Lower leg skin (tissue), 4 donors: ENCODE results near the gene TMED9. TPM values are rescaled to one million over a fixed set of nuclear protein-coding genes. Genes with fewer than 3 reads are reported as not detected.

Experiments used
- DNase-seq, 2 donors: peaks; one replicate each; pipeline ENCODE4 v3.0.0-alpha.2; 2019; ENCODE audit warnings: low spot score in 2 of 2
- H3K4me3 ChIP-seq: fragments of 200-600 bp; sonication (generic); 2 replicates; pipeline ENCODE4 v1.5.1; 2017; ENCODE audit warnings: mild to moderate bottlenecking, low read depth; ENCODE audit not compliant: poor library complexity, severe bottlenecking
- POLR2A ChIP-seq, 2 donors: fragments of 450-650 bp; IDR thresholded peaks; one replicate each; pipeline ENCODE4 v1.6.1; 2016 to 2017; ENCODE audit warnings: antibody characterized with exemption in 2 of 2, mild to moderate bottlenecking in 1 of 2, moderate library complexity in 1 of 2
- WGBS, 2 donors: methylation state at CpG; one replicate each; pipeline ENCODE4 v1.1.5; 2018; 5-methylcytosine and 5-hydroxymethylcytosine counted together
- intact Hi-C: fragments of 100-400 bp; cut with DNase I; formaldehyde crosslinking; loops from one replicate; pipeline ENCODE4 v1.15.0; 2023; ENCODE audit warnings: low total_unique reads
- total RNA-seq, 4 donors: library from RNA; depleted of rRNA; stranded (reverse); fragments of >200 nt; gene quantifications; one replicate each; pipeline ENCODE4 v1.1.0, GENCODE V29; 2016
- TF ChIP-seq, protein P1 (sequence below), 3 donors: fragments of 450-650 bp; IDR thresholded peaks; one replicate each; pipeline ENCODE4 v1.5.1; 2016; ENCODE audit warnings: antibody characterized with exemption in 3 of 3, mild to moderate bottlenecking in 3 of 3, moderate library complexity in 2 of 3

Gene TMED9
- total RNA-seq, 4 donors from 2014 or later = 70.4 to 95.7 (median 80.4) TPM

DNA sequence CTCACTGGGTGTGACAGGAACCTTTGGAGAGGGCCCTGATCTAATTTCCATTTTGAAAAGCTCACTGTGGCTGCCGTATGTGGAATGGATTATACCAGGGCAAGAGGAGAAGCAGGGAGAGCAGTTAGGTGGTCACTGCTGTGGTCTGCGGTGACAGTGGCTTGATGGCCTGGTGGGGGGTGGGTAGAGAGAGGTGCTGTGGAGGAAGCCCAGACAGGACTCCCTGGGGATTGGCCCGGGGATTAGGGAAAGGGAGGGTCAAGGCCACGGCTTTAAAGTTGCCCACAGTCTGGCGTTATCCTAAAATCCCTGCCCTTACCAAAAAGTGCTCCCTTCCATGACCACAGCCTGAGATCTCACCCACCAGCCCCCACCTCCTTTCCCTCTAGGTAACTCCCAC is 12.7 kb downstream of the TMED9 start:
- 80 to 81% methylated on average over 5 of the region's 5 CpGs for WGBS, 2 donors
- TF ChIP-seq, protein P1, sequence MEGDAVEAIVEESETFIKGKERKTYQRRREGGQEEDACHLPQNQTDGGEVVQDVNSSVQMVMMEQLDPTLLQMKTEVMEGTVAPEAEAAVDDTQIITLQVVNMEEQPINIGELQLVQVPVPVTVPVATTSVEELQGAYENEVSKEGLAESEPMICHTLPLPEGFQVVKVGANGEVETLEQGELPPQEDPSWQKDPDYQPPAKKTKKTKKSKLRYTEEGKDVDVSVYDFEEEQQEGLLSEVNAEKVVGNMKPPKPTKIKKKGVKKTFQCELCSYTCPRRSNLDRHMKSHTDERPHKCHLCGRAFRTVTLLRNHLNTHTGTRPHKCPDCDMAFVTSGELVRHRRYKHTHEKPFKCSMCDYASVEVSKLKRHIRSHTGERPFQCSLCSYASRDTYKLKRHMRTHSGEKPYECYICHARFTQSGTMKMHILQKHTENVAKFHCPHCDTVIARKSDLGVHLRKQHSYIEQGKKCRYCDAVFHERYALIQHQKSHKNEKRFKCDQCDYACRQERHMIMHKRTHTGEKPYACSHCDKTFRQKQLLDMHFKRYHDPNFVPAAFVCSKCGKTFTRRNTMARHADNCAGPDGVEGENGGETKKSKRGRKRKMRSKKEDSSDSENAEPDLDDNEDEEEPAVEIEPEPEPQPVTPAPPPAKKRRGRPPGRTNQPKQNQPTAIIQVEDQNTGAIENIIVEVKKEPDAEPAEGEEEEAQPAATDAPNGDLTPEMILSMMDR (IDR thresholded peaks at IDR 0.05) = no peak
- no peak for TF ChIP-seq POLR2A (IDR thresholded peaks at IDR 0.05)
- intact Hi-C loops = no loop called here
- H3K4me3 ChIP-seq = no peak overlapping the region
- no peak for DNase-seq

DNA sequence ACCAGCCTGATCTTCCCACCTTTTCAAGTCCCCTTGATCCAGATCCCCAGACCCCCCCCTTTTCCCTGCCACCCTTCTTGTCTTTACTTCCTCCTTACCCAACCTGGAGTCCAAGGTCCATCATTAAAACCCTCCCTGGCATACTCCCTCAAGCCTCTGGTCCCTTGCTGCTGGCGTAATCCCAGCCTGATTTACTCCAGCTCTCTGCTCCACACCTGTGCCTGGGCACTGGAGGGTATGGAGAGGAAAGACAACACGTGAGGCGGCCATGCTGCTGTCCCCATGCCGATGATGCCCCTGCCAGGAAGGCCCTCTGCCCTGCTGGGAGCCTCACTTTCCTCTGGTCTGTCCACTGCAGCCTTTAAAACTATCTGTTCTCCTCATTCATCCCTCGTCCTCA is 13.1 kb downstream of the TMED9 start:
- intact Hi-C loops = no loop called here
- no peak overlapping the region for H3K4me3 ChIP-seq
- whole genome bisulfite sequencing, 2 donors = 84 to 90% methylated on average over 5 of the region's 5 CpGs
- DNase-seq = no peak
- no peak for TF ChIP-seq POLR2A (IDR thresholded peaks at IDR 0.05)
- TF ChIP-seq, protein P1 (IDR thresholded peaks at IDR 0.05) = no peak

DNA sequence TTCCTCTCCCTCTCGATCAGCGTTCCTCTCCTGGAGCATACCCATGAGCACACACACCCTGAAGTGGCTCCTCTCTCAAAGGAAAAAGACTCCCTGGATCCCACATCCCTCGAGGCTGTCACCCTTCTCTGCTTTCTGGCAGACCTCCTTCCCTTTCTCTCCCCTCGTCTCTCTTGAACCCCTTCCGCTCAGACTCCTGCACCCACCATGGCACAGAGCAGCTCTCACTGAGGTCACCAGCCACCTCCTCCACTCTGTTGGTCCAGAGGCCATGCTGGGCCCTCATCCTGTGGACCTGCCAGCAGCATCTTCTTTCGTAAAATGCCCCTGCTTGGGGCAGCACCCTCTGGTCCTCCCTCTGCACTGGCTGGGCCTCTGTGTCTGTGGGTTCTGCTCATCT is 13.7 kb downstream of the TMED9 start:
- no peak for DNase-seq
- H3K4me3 ChIP-seq = no peak overlapping the region
- intact Hi-C loops = no loop called here
- no peak for TF ChIP-seq POLR2A (IDR thresholded peaks at IDR 0.05)
- TF ChIP-seq, protein P1 (IDR thresholded peaks at IDR 0.05) = no peak
- 85 to 89% methylated on average over 6 of the region's 6 CpGs for WGBS, 2 donors

DNA sequence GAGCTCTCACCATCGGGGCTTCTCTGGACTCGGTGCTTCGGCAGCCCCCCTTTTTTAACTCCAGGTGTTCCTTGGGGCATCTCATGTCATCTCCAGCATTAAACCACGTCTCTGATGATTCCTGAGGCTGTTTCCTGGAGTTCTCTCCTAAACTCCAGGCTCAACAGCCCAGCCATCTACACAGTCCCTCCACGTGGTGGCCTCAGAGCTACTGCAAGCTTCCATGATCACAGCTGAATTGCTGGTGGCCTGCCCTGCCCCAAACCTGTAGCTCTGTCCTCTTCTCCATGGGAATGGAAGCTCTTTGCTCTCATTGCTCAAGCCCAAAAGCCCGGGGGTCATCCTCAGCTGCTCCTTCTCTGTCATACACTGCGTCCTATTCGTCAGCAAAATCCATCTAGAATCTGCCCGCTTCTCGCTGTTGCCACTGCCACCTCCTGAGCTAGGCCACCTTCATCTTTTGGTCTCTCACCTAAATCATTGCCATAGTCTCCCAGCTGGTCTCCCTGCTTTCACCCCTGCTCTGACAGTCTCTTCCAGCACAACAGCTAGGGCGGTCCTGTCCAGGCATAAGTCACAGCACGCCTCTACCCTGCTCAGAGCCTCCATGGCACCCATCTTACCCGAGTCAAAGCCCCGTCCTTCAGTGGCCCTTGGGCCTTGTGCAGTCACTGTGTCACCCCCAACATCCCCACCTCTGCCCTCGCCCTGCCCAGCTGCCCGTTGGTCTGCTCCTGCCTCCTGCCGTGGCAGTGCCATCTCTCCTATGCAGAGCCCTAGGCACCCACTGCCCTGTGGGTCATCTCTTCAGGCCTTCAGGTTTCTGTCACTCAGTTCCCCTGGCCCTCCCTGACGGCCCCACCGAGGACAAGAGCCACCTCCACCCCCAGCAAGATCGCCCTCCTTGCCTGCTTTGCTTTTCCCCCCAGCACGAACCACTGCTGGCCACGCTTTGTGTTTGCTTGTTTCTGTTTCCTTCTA is 14.4 kb downstream of the TMED9 start:
- no peak for DNase-seq
- no peak overlapping the region for H3K4me3 ChIP-seq
- 85 to 86% methylated on average over 22 of the region's 22 CpGs for WGBS, 2 donors
- intact Hi-C loops = no loop called here
- TF ChIP-seq, protein P1 (IDR thresholded peaks at IDR 0.05) = no peak
- TF ChIP-seq POLR2A (IDR thresholded peaks at IDR 0.05) = no peak

DNA sequence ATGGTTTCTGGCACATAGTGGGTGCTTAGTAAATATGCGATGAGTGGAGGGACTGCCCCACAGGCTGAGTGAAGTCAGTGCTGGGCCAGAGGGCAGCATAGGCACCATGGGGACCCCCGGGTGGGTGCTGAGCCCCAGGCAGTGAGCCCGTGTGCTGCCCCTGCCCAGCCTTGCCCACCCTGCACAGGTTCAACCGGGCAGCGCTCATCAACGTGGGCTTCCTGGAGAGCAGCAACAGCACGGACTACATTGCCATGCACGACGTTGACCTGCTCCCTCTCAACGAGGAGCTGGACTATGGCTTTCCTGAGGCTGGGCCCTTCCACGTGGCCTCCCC is 15.1 kb downstream of the TMED9 start:
- intact Hi-C loops = no loop called here
- WGBS, 2 donors = 48 to 58% methylated on average over 4 to 11 of the region's 11 CpGs
- TF ChIP-seq, protein P1 (IDR thresholded peaks at IDR 0.05) = no peak
- TF ChIP-seq POLR2A (IDR thresholded peaks at IDR 0.05) = no peak
- no peak for DNase-seq
- H3K4me3 ChIP-seq = no peak overlapping the region
